Measurements from ENCODE around the gene NFIA. TPM values are rescaled to one million over a fixed set of nuclear protein-coding genes. Genes with fewer than 3 reads are reported as not detected.

Gene NFIA
- total RNA-seq, 1 experiment from 2014 or later = 0.47 TPM

DNA sequence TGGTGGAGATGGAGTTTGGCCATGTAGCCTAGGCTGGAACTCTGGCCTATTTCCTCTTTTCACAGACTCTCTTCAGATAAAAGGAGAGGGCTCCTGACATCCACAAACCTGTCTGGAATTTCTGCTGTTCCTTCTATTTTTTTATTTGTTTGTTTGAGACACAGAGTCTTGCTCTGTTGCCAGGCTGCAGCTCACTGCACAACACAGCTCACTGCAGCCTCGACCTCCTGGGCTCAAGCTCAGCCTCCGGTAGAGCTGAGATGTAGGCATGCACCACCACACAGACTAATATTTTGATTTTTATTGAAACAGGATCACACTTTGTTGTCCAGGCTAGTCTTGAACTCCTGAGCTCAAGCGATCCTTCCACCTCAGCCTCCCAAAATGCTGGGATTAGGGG, 411.6 kb downstream of the NFIA start:
- no peak for DNase-seq (ENCODE audit: low spot score)
- in situ Hi-C loops (cut with HindIII; ENCODE audit: low sequenced_read_pairs) = no loop called here

DNA sequence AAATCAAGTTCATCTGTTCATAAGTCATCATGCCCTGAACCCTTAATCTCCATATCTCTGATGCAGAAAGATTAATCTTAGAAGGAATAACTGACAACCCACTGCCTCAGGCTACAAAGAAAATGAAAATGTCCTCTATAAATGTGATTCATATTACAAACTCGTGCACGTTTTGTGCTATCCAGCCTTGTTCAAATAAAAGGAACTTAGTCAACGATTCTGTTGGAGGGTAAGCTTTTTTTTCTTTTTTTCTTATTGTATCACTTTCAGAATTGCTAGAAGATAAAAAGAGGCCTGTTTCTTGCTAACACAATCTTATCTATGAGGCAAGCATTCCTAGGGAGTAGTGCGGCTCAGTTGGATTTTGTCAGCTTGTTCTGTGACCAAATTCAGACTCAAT, 414.1 kb downstream of the NFIA start:
- in situ Hi-C loops (cut with HindIII; ENCODE audit: low sequenced_read_pairs) = no loop called here

GRCh38 chr1:61497013-61497412, 414.7 kb downstream of the NFIA start:
- in situ Hi-C loops (cut with HindIII; ENCODE audit: low sequenced_read_pairs) = no loop called here
- no peak for DNase-seq (ENCODE audit: low spot score)

More for the DNA sequence above, 414.1 kb downstream of the NFIA start:
- DNase-seq (ENCODE audit: low spot score) = no peak

DNA sequence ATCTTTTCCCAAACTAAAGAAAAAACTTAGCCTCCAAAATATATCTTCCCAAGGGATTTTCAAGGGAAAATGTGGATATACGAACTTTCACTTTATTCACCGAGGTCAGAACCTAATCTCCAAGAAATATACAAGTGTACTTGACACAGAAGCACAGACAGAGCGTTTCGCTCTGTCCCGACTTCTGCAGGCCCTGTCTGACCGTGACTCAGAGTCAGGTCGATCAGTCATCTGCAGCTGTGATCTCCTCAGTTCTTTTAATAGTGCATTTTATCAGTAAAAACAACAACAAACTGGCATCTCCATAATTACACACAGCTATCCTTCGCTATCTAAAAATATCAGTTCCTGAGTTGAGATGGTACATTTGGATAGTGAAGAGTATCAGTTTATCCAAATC, 416.0 kb downstream of the NFIA start:
- in situ Hi-C loops (cut with HindIII; ENCODE audit: low sequenced_read_pairs) = no loop called here
- no peak for DNase-seq (ENCODE audit: low spot score)

GRCh38 chr1:61501971-61502916, 419.9 kb downstream of the NFIA start:
- in situ Hi-C loops (cut with HindIII; ENCODE audit: low sequenced_read_pairs) = no loop called here

GRCh38 chr1:61504305-61504704, 421.9 kb downstream of the NFIA start:
- in situ Hi-C loops (cut with HindIII; ENCODE audit: low sequenced_read_pairs) = no loop called here
- no peak for DNase-seq (ENCODE audit: low spot score)

More at GRCh38 chr1:61501971-61502916, 419.9 kb downstream of the NFIA start:
- DNase-seq (ENCODE audit: low spot score) = no peak

- in situ Hi-C loops (cut with HindIII; ENCODE audit: low sequenced_read_pairs) = no loop called here
- no peak for DNase-seq (ENCODE audit: low spot score)
These were observed 422.6 kb downstream of the NFIA start for GRCh38 chr1:61504852-61505390.

- DNase-seq (ENCODE audit: low spot score) = no peak
- in situ Hi-C loops (cut with HindIII; ENCODE audit: low sequenced_read_pairs) = no loop called here
These were observed 423.9 kb downstream of the NFIA start for GRCh38 chr1:61506236-61506635.

DNA sequence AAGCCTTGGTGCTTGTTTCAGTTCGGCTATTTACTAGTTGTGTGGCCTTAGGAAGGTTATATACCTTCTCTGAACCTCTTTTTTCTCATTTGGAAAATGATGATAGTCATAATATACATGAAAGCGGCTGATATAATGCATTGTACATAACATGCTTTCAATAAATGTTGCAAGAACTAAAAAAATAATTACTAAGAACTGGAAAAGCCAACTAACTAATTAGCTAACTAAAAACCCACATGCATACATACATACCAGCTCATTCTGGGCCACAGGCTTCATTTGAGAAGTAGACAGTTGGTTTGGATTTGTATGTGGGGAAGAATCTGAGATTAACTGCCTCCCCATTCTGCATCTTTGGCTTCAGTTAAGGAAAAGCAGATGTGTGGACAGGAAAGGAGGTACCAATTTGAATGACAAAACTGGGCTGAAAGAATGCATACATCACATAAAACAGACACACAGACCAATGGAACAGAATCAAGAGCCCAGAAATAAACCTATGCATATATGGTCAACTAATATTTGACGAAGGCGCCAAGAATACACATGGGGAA, 424.7 kb downstream of the NFIA start:
- DNase-seq (ENCODE audit: low spot score) = no peak
- in situ Hi-C loops (cut with HindIII; ENCODE audit: low sequenced_read_pairs) = no loop called here
